Karpas-422 (cell line): ENCODE results near the gene PPM1D. TPM values are rescaled to one million over a fixed set of nuclear protein-coding genes. Genes with fewer than 3 reads are reported as not detected.
"Not testable (repeated sequence)": the region's sequence is repeated elsewhere in the genome, so short reads cannot be mapped to it uniquely, and the experiment has no call there.

Source experiments
- DNase-seq: peaks from one replicate; pipeline ENCODE4 v3.0.0-alpha.2; 2015
- H2AFZ ChIP-seq: fragments of 200-600 bp; sonication (generic); 2 replicates; pipeline ENCODE4 v1.6.1; 2014; ENCODE audit warnings: antibody characterized with exemption, low read length, mixed read lengths
- H3K27ac ChIP-seq: fragments of 200-600 bp; sonication (generic); 2 replicates; pipeline ENCODE4 v1.5.1; 2014; ENCODE audit warnings: mild to moderate bottlenecking, low read length, moderate library complexity
- H3K27me3 ChIP-seq: fragments of 200-600 bp; sonication (generic); 2 replicates; pipeline ENCODE4 v1.6.1; 2014; ENCODE audit warnings: low read length, mixed read lengths
- H3K36me3 ChIP-seq: fragments of 200-600 bp; sonication (generic); 2 replicates; pipeline ENCODE4 v1.6.1; 2014; ENCODE audit warnings: low read length, mixed read lengths; ENCODE audit not compliant: insufficient read depth
- H3K4me1 ChIP-seq: fragments of 200-600 bp; sonication (generic); 2 replicates; pipeline ENCODE4 v1.6.1; 2014; ENCODE audit warnings: mild to moderate bottlenecking, low read length, mixed read lengths
- H3K4me2 ChIP-seq: fragments of 200-600 bp; sonication (generic); 2 replicates; pipeline ENCODE4 v1.6.1; 2014; ENCODE audit warnings: low read length, low read depth, mild to moderate bottlenecking; ENCODE audit not compliant: poor library complexity, severe bottlenecking
- H3K4me3 ChIP-seq: fragments of 200-600 bp; sonication (generic); 2 replicates; pipeline ENCODE4 v1.5.1; 2014; ENCODE audit warnings: mild to moderate bottlenecking, antibody characterized with exemption, low read length, mixed read lengths
- H3K79me2 ChIP-seq: fragments of 200-600 bp; sonication (generic); 2 replicates; pipeline ENCODE4 v1.6.1; 2014; ENCODE audit warnings: mild to moderate bottlenecking, low read length, mixed read lengths
- H3K9ac ChIP-seq: fragments of 200-600 bp; sonication (generic); 2 replicates; pipeline ENCODE4 v1.6.0; 2014; ENCODE audit warnings: low read length
- H3K9me2 ChIP-seq: fragments of 200-600 bp; sonication (generic), shearing (Covaris generic); replicated peaks from 2 replicates; pipeline ENCODE4 v1.6.0; 2014; ENCODE audit warnings: mild to moderate bottlenecking, low read length, moderate library complexity; ENCODE audit not compliant: insufficient read depth
- H3K9me3 ChIP-seq: fragments of 300-700, 200-600 bp; sonication (generic); 2 replicates; pipeline ENCODE4 v1.6.1; 2014; ENCODE audit warnings: low read length, mixed read lengths
- H4K20me1 ChIP-seq: fragments of 200-600 bp; sonication (generic); 2 replicates; pipeline ENCODE4 v1.6.1; 2014; ENCODE audit warnings: mild to moderate bottlenecking, antibody characterized with exemption, low read length, low read depth; ENCODE audit not compliant: insufficient read depth
- total RNA-seq: library from RNA; depleted of rRNA; stranded (reverse); fragments of >200 nt; shearing (Covaris generic); gene quantifications from 2 replicates; pipeline ENCODE4 v1.2.3, GENCODE V29; 2014; ENCODE audit warnings: low replicate concordance

The PPM1D gene
- total RNA-seq, 1 experiment from 2014 or later, result 11.8 TPM

GRCh38 chr17:60665602-60666001 is 65.6 kb downstream of the PPM1D start:
- H3K9me3 ChIP-seq, result no peaks in the 10 kb centered on the region
- DNase-seq, result no peak
- no peaks in the 10 kb centered on the region for H3K9me2 ChIP-seq

GRCh38 chr17:60668741-60669140 is 68.7 kb downstream of the PPM1D start:
- H3K27ac ChIP-seq, H3K4me2 ChIP-seq, H4K20me1 ChIP-seq, DNase-seq, H3K4me3 ChIP-seq, H3K36me3 ChIP-seq, H3K9me3 ChIP-seq, H2AFZ ChIP-seq, H3K9ac ChIP-seq, H3K9me2 ChIP-seq, H3K27me3 ChIP-seq, H3K79me2 ChIP-seq, H3K4me1 ChIP-seq: not testable (repeated sequence)

More at GRCh38 chr17:60665602-60666001, 65.6 kb downstream of the PPM1D start:
- Histone ChIP-seq H3K4me1 (no peaks in the 10 kb centered on the region), H3K27ac (no peak overlapping the region), H3K79me2 (peaks cover 9% of the 10 kb centered on the region; the same call in 1 of the 2 replicates), H3K27me3 (no peaks in the 10 kb centered on the region), H3K4me3 (no peak overlapping the region), H3K36me3 (no peaks in the 10 kb centered on the region), H3K9ac (no peak overlapping the region), H3K4me2 (no peak overlapping the region), H2AFZ (no peak overlapping the region), H4K20me1 (no peaks in the 10 kb centered on the region)

- Histone ChIP-seq H4K20me1 (no peaks in the 10 kb centered on the region), H3K4me2 (no peak overlapping the region), H3K4me1 (peaks cover 4% of the 10 kb centered on the region; the same call in 1 of the 2 replicates), H3K9me2 (no peaks in the 10 kb centered on the region), H3K9me3 (no peaks in the 10 kb centered on the region), H3K9ac (no peak overlapping the region), H3K27me3 (no peaks in the 10 kb centered on the region), H3K36me3 (no peaks in the 10 kb centered on the region), H2AFZ (no peak overlapping the region), H3K4me3 (no peak overlapping the region), H3K79me2 (no peaks in the 10 kb centered on the region), H3K27ac (no peak overlapping the region)
- DNase-seq, result no peak
These were observed 71.5 kb downstream of the PPM1D start for GRCh38 chr17:60671482-60671881.

- not testable (repeated sequence) for H4K20me1 ChIP-seq, H3K4me2 ChIP-seq, H3K27me3 ChIP-seq, H3K9ac ChIP-seq, H3K4me3 ChIP-seq, H3K27ac ChIP-seq, H3K9me3 ChIP-seq, H3K36me3 ChIP-seq, H2AFZ ChIP-seq, H3K9me2 ChIP-seq, H3K79me2 ChIP-seq
- peak; percentile 53 for DNase-seq
- peaks cover 16% of the 10 kb centered on the region for H3K4me1 ChIP-seq
These were observed 74.6 kb downstream of the PPM1D start for GRCh38 chr17:60674637-60675036.

- Histone ChIP-seq H3K4me2 (no peak overlapping the region), H3K79me2 (peaks cover 5% of the 10 kb centered on the region; the same call in 1 of the 2 replicates), H3K27ac (no peak overlapping the region), H3K9ac (no peak overlapping the region), H3K4me3 (no peak overlapping the region), H2AFZ (no peak overlapping the region), H3K9me3 (no peaks in the 10 kb centered on the region), H3K4me1 (peaks cover 16% of the 10 kb centered on the region), H3K9me2 (no peaks in the 10 kb centered on the region), H3K36me3 (no peaks in the 10 kb centered on the region), H4K20me1 (no peaks in the 10 kb centered on the region), H3K27me3 (no peaks in the 10 kb centered on the region)
- no peak for DNase-seq
These were observed 76.0 kb downstream of the PPM1D start for GRCh38 chr17:60675997-60676396.

GRCh38 chr17:60676758-60677307 is 76.8 kb downstream of the PPM1D start:
- Histone ChIP-seq H3K79me2 (peaks cover 5% of the 10 kb centered on the region; the same call in 1 of the 2 replicates), H3K27me3 (no peaks in the 10 kb centered on the region), H3K4me3 (peak overlapping the region; percentile 81), H3K27ac (no peak overlapping the region), H4K20me1 (no peaks in the 10 kb centered on the region), H2AFZ (peak overlapping the region; percentile 88), H3K9ac (peak overlapping the region; percentile 59), H3K9me3 (no peaks in the 10 kb centered on the region), H3K36me3 (no peaks in the 10 kb centered on the region), H3K4me1 (peaks cover 12% of the 10 kb centered on the region), H3K9me2 (no peaks in the 10 kb centered on the region), H3K4me2 (peak overlapping the region; percentile 73)
- no peak for DNase-seq

- Histone ChIP-seq H3K4me3 (peak within 1 kb of the TSS; percentile 81), H3K27me3 (no peaks in the 10 kb centered on the region), H3K79me2 (peaks cover 5% of the 10 kb centered on the region; the same call in 1 of the 2 replicates), H3K36me3 (no peaks in the 10 kb centered on the region), H4K20me1 (no peaks in the 10 kb centered on the region), H3K9me2 (no peaks in the 10 kb centered on the region), H3K4me2 (peak within 1 kb of the TSS; percentile 73), H3K27ac (no peak within 1 kb of the TSS), H3K9ac (peak within 1 kb of the TSS; percentile 83), H3K4me1 (peaks cover 12% of the 10 kb centered on the region), H3K9me3 (no peaks in the 10 kb centered on the region), H2AFZ (peak within 1 kb of the TSS; percentile 91)
- peak; percentile 99 for DNase-seq
These were observed 77.5 kb downstream of the PPM1D start, which contains the start of gene BCAS3 for GRCh38 chr17:60677308-60678117. BCAS3 (plus strand) TSS chr17:60677851.

GRCh38 chr17:60678118-60678444 is 78.1 kb downstream of the PPM1D start:
- Histone ChIP-seq H3K9ac (peak overlapping the region; percentile 83), H4K20me1 (no peaks in the 10 kb centered on the region), H3K9me3 (no peaks in the 10 kb centered on the region), H3K27ac (no peak overlapping the region), H3K79me2 (peaks cover 5% of the 10 kb centered on the region; the same call in 1 of the 2 replicates), H3K4me1 (peaks cover 12% of the 10 kb centered on the region), H3K36me3 (no peaks in the 10 kb centered on the region), H2AFZ (peak overlapping the region; percentile 91), H3K27me3 (no peaks in the 10 kb centered on the region), H3K4me2 (peak overlapping the region; percentile 73), H3K9me2 (no peaks in the 10 kb centered on the region), H3K4me3 (peak overlapping the region; percentile 81)
- DNase-seq, result peak; percentile 46
